ENCODE data around the gene XRCC5.

Gene XRCC5

GRCh38 chr2:216231867-216232266 is 122.7 kb downstream of the XRCC5 start:
- no peak for DNase-seq (ENCODE audit: low read depth in 2 of 2)

GRCh38 chr2:216232721-216233120 is 123.6 kb downstream of the XRCC5 start:
- DNase-seq (ENCODE audit: low read depth in 2 of 2) = no peak

- no peak for DNase-seq (ENCODE audit: low read depth in 2 of 2)
Observed at GRCh38 chr2:216233281-216233995, 124.3 kb downstream of the XRCC5 start.

- no peak for DNase-seq (ENCODE audit: low read depth in 2 of 2)
Observed at GRCh38 chr2:216234106-216234505, 125.0 kb downstream of the XRCC5 start.

- no peak for DNase-seq (ENCODE audit: low read depth in 2 of 2)
Observed at GRCh38 chr2:216235462-216235861, 126.3 kb downstream of the XRCC5 start.

DNA sequence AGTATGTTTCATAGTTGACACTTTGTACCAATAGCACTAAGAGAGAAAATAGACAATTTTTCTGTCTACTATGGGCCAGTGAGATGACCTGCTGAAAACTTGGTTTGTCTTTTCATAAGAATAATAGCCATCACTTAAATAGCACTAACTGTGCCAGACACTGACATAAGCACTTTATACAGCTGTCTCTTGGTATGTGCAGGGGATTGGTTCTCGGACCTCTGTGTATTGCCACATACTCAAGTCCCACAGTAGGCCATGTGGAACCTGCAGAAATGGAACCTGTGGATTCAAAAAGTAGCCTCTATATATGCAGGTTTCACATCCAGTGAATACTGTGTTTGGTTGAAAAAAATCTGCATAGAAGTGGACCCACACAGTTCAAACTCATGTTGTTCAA is 126.7 kb downstream of the XRCC5 start:
- no peak for DNase-seq (ENCODE audit: low read depth in 2 of 2)

GRCh38 chr2:216236486-216236885 is 127.3 kb downstream of the XRCC5 start:
- no peak for DNase-seq (ENCODE audit: low read depth in 2 of 2)

GRCh38 chr2:216242365-216242764 is 133.2 kb downstream of the XRCC5 start:
- no peak for DNase-seq (ENCODE audit: low read depth in 2 of 2)

- no peak for DNase-seq (ENCODE audit: low read depth in 2 of 2)
Observed at GRCh38 chr2:216243026-216243425, 133.9 kb downstream of the XRCC5 start.

GRCh38 chr2:216245391-216245975 is 136.3 kb downstream of the XRCC5 start:
- DNase-seq (ENCODE audit: low read depth in 2 of 2) = no peak

- no peak for DNase-seq (ENCODE audit: low read depth in 2 of 2)
Observed at GRCh38 chr2:216246766-216247165, 137.6 kb downstream of the XRCC5 start.
